Measurements from ENCODE around the gene PDILT.

PDILT gene

GRCh38 chr16:20415541-20415940, 11.0 kb upstream of the PDILT start:
- Histone ChIP-seq H3K27me3 (ENCODE audit: insufficient read depth, poor library complexity, severe bottlenecking) (no peaks in the 10 kb centered on the region), H3K27ac (replicated peaks) (no peak overlapping the region), H3K4me3 (replicated peaks; ENCODE audit: insufficient read depth, low read length) (no peak overlapping the region)
- no peak for DNase-seq (ENCODE audit: low read depth in 1 of 2, low spot score in 1 of 2)
- TF ChIP-seq CTCF (IDR thresholded peaks at IDR 0.05; ENCODE audit: insufficient read depth, low read length) (no peak), SPI1 (IDR thresholded peaks at IDR 0.05; ENCODE audit: borderline replicate concordance, low read depth) (no peak), GABPA (IDR thresholded peaks at IDR 0.05; ENCODE audit: low read depth) (no peak), POLR2AphosphoS5 (IDR thresholded peaks at IDR 0.05; ENCODE audit: low read depth) (no peak), REST (IDR thresholded peaks at IDR 0.05; ENCODE audit: insufficient replicate concordance, low read depth) (no peak)

- H3K27ac ChIP-seq (replicated peaks) = no peak overlapping the region
- TF ChIP-seq SPI1 (IDR thresholded peaks at IDR 0.05; ENCODE audit: borderline replicate concordance, low read depth) (no peak), REST (IDR thresholded peaks at IDR 0.05; ENCODE audit: insufficient replicate concordance, low read depth) (no peak), GABPA (IDR thresholded peaks at IDR 0.05; ENCODE audit: low read depth) (no peak), POLR2AphosphoS5 (IDR thresholded peaks at IDR 0.05; ENCODE audit: low read depth) (no peak), CTCF (IDR thresholded peaks at IDR 0.05; ENCODE audit: insufficient read depth, low read length) (no peak)
- H3K27me3 ChIP-seq (ENCODE audit: insufficient read depth, poor library complexity, severe bottlenecking) = no peaks in the 10 kb centered on the region
- DNase-seq (ENCODE audit: low read depth in 1 of 2, low spot score in 1 of 2) = no peak
- no peak overlapping the region for H3K4me3 ChIP-seq (replicated peaks; ENCODE audit: insufficient read depth, low read length)
Observed at GRCh38 chr16:20411055-20411454, 6.5 kb upstream of the PDILT start.

- Histone ChIP-seq H3K27ac (replicated peaks) (no peak overlapping the region), H3K4me3 (replicated peaks; ENCODE audit: insufficient read depth, low read length) (no peak overlapping the region), H3K27me3 (ENCODE audit: insufficient read depth, poor library complexity, severe bottlenecking) (no peaks in the 10 kb centered on the region)
- TF ChIP-seq CTCF (IDR thresholded peaks at IDR 0.05; ENCODE audit: insufficient read depth, low read length) (no peak), SPI1 (IDR thresholded peaks at IDR 0.05; ENCODE audit: borderline replicate concordance, low read depth) (no peak), REST (IDR thresholded peaks at IDR 0.05; ENCODE audit: insufficient replicate concordance, low read depth) (no peak), POLR2AphosphoS5 (IDR thresholded peaks at IDR 0.05; ENCODE audit: low read depth) (no peak), GABPA (IDR thresholded peaks at IDR 0.05; ENCODE audit: low read depth) (no peak)
- peak in 1 of 2 experiments; percentile 2 for DNase-seq (ENCODE audit: low read depth in 1 of 2, low spot score in 1 of 2)
Observed at GRCh38 chr16:20410121-20410723, 5.7 kb upstream of the PDILT start.

Measured in HL-60 (cell line).